Prostate gland (tissue), 2 donors: ENCODE results near the gene PIK3C3.

Source experiments
- CTCF ChIP-seq, 4 experiments: fragments of 200-600 bp in 2 of 4; fragments of 450-650 bp in 2 of 4; sonication (generic) in 2 of 4; IDR thresholded peaks; 1 replicate in 3 of 4; 2 replicates in 1 of 4; pipeline ENCODE4 v1.5.1; 2016 to 2019; ENCODE audit warnings: antibody characterized with exemption in 4 of 4, mild to moderate bottlenecking in 2 of 4, moderate library complexity in 2 of 4
- POLR2A ChIP-seq: fragments of 450-650 bp; IDR thresholded peaks from one replicate; pipeline ENCODE4 v1.6.1; 2016; ENCODE audit warnings: antibody characterized with exemption, mild to moderate bottlenecking
- POLR2AphosphoS5 ChIP-seq: sonication (generic); formaldehyde crosslinking; IDR thresholded peaks from one replicate; pipeline ENCODE4 v1.6.1; 2017; ENCODE audit warnings: antibody characterized with exemption

- TF ChIP-seq CTCF (IDR thresholded peaks at IDR 0.05) (no peak), POLR2A (no peak), POLR2AphosphoS5 (no peak)
Observed at GRCh38 chr18:41955688-41956087, 654 bp downstream of the PIK3C3 start.
